HepG2 (cell line): ENCODE measurements around the gene SNIP1. TPM values are rescaled to one million over a fixed set of nuclear protein-coding genes. Genes with fewer than 3 reads are reported as not detected.

ENCODE experiments used
- ATAC-seq: fragments of 200-7000 bp; cut with Tn5 transposase; 3 replicates; pipeline ENCODE4 v1.9.1; 2020; ENCODE audit warnings: mild to moderate bottlenecking, moderate library complexity
- BruUV-seq: library from RNA; stranded (reverse); fragments of 400-500 nt; replicated peaks from 2 replicates; lab custom pipeline; 2021; lab: Mats Ljungman, UMichigan
- CTCF ChIA-PET: fragments of 300-600 bp; formaldehyde crosslinking; extraction: SDS; loops from one replicate; lab custom pipeline; 2021; ENCODE audit warnings: low total read pairs, inconsistent platforms, low intra/inter-chr PET ratio; lab: Yijun Ruan, JAX
- POLR2A ChIA-PET: fragments of 350-600 bp; sonication (Branson Sonifier 250); formaldehyde crosslinking; loops from one replicate; lab custom pipeline; 2020; ENCODE audit warnings: antibody characterized with exemption, inconsistent platforms; lab: Yijun Ruan, JAX
- DNase-seq: peaks from one replicate; pipeline ENCODE4 v3.0.0-alpha.2; 2015; ENCODE audit warnings: low spot score
- FAIRE-seq: peaks from 3 replicates; lab custom pipeline; 2011; peaks lifted over from hg19 to GRCh38; lab: Jason Lieb, UNC
- H2AFZ ChIP-seq: one replicate; pipeline ENCODE4 v1.6.1; 2011; ENCODE audit warnings: low read length, inconsistent platforms
- H3K27ac ChIP-seq: fragments of 300-600 bp; 3 replicates; pipeline ENCODE4 v1.8.0; 2011; ENCODE audit warnings: mixed run types, mild to moderate bottlenecking, mixed read lengths, low read length, inconsistent platforms; ENCODE audit not compliant: insufficient read depth; ENCODE audit errors: extremely low read length
- H3K27me3 ChIP-seq, 2 experiments: fragments of 200-600 bp in 1 of 2; 2 replicates in 1 of 2; 3 replicates in 1 of 2; pipeline versions ENCODE4 v1.6.0 to v1.8.0; 2011; ENCODE audit warnings: low read length in 2 of 2, mild to moderate bottlenecking in 2 of 2, moderate library complexity in 2 of 2, inconsistent platforms in 1 of 2; ENCODE audit not compliant: insufficient read depth in 2 of 2, control insufficient read depth in 1 of 2
- H3K36me3 ChIP-seq, 2 experiments: fragments of 200-600 bp in 1 of 2; replicated peaks in 1 of 2; 2 replicates in 1 of 2; 3 replicates in 1 of 2; pipeline versions ENCODE4 v1.5.1 to v1.8.0; 2011; ENCODE audit warnings: low read length in 2 of 2, inconsistent platforms in 1 of 2; ENCODE audit not compliant: insufficient read depth in 2 of 2, control insufficient read depth in 1 of 2
- H3K4me1 ChIP-seq: 2 replicates; pipeline ENCODE4 v1.5.1; 2012; ENCODE audit warnings: low read length, inconsistent platforms; ENCODE audit not compliant: insufficient read depth
- H3K4me2 ChIP-seq: 2 replicates; pipeline ENCODE4 v1.6.0; 2011; ENCODE audit warnings: low read depth, low read length, inconsistent platforms
- H3K4me3 ChIP-seq, 3 experiments: fragments of 200-600 bp in 1 of 3; sonication (generic), shearing (Covaris generic) in 1 of 3; replicated peaks in 1 of 3; 2 replicates each; pipeline ENCODE4 v1.5.1; 2011 to 2016; ENCODE audit warnings: low read length in 3 of 3, inconsistent platforms in 2 of 3, low read depth in 2 of 3, mild to moderate bottlenecking in 2 of 3, control low read depth in 1 of 3, mixed read lengths in 1 of 3; ENCODE audit not compliant: insufficient read depth in 1 of 3
- H3K79me2 ChIP-seq: one replicate; pipeline ENCODE4 v1.6.1; 2011; ENCODE audit warnings: low read length, inconsistent platforms; ENCODE audit not compliant: insufficient read depth
- H3K9ac ChIP-seq: 2 replicates; pipeline ENCODE4 v1.6.0; 2011; ENCODE audit warnings: mild to moderate bottlenecking, low read depth, low read length, inconsistent platforms; ENCODE audit not compliant: insufficient read depth
- H3K9me3 ChIP-seq: 2 replicates; pipeline ENCODE4 v1.5.1; 2012; ENCODE audit warnings: mild to moderate bottlenecking, low read length
- H4K20me1 ChIP-seq: 2 replicates; pipeline ENCODE4 v1.6.0; 2011; ENCODE audit warnings: inconsistent platforms, mild to moderate bottlenecking, low read length, moderate library complexity; ENCODE audit not compliant: insufficient read depth
- ARID5B ChIP-seq: IDR thresholded peaks from 2 replicates; pipeline ENCODE4 v1.4.0; 2020; ENCODE audit warnings: mild to moderate bottlenecking, missing genetic modification reagents
- ATF3 ChIP-seq: sonication (generic); formaldehyde crosslinking; IDR thresholded peaks from 2 replicates; pipeline ENCODE4 v1.4.0; 2020; ENCODE audit warnings: missing genetic modification reagents
- CCDC6 ChIP-seq: sonication (generic); formaldehyde crosslinking; IDR thresholded peaks from 2 replicates; pipeline ENCODE4 v1.8.1; 2022; ENCODE audit warnings: mild to moderate bottlenecking, missing genetic modification reagents, moderate library complexity
- CTCF ChIP-seq: sonication (generic); formaldehyde crosslinking; IDR thresholded peaks from 2 replicates; pipeline ENCODE4 v1.5.0; 2020; ENCODE audit warnings: mild to moderate bottlenecking, missing genetic modification reagents, moderate library complexity
- HNF4A ChIP-seq: sonication (generic); formaldehyde crosslinking; IDR thresholded peaks from 2 replicates; pipeline ENCODE4 v1.4.0; 2020; ENCODE audit warnings: missing genetic modification reagents
- KLF13 ChIP-seq: sonication (generic); formaldehyde crosslinking; IDR thresholded peaks from 2 replicates; pipeline ENCODE4 v1.4.0; 2020; ENCODE audit warnings: mild to moderate bottlenecking, missing genetic modification reagents
- MBD4 ChIP-seq: IDR thresholded peaks from 2 replicates; pipeline ENCODE4 v1.6.1; 2012; ENCODE audit warnings: low read length, inconsistent platforms, borderline replicate concordance
- NCOA2 ChIP-seq: sonication (generic); formaldehyde crosslinking; IDR thresholded peaks from 2 replicates; pipeline ENCODE4 v1.8.0; 2022; ENCODE audit warnings: inconsistent platforms
- PAX8 ChIP-seq: sonication (generic); formaldehyde crosslinking; IDR thresholded peaks from 2 replicates; pipeline ENCODE4 v1.8.0; 2022; ENCODE audit warnings: mild to moderate bottlenecking, missing genetic modification reagents, borderline replicate concordance
- RAD21 ChIP-seq: fragments of 450-650 bp; formaldehyde crosslinking; IDR thresholded peaks from 2 replicates; pipeline ENCODE4 v1.5.0; 2020; ENCODE audit warnings: mild to moderate bottlenecking
- SMC3 ChIP-seq: IDR thresholded peaks from 2 replicates; pipeline ENCODE4 v1.6.1; 2011; ENCODE audit warnings: low read length, improper control_type of control experiment
- THAP9 ChIP-seq: sonication (generic); formaldehyde crosslinking; IDR thresholded peaks from 2 replicates; pipeline ENCODE4; 2020; ENCODE audit warnings: missing genetic modification reagents, mild to moderate bottlenecking, borderline replicate concordance
- ZNF496 ChIP-seq: sonication (generic); formaldehyde crosslinking; IDR thresholded peaks from 2 replicates; pipeline ENCODE4 v1.8.1; 2023; ENCODE audit warnings: mild to moderate bottlenecking, moderate library complexity, missing genetic modification reagents; ENCODE audit not compliant: insufficient replicate concordance
- ZNF891 ChIP-seq: sonication (generic); formaldehyde crosslinking; IDR thresholded peaks from 2 replicates; pipeline ENCODE4 v1.5.0; 2020; ENCODE audit warnings: mild to moderate bottlenecking, missing genetic modification reagents
- WGBS: methylation state at CpG from one replicate; pipeline ENCODE4 v1.1.6; 2017; ENCODE audit warnings: low lambda C conversion rate; 5-methylcytosine and 5-hydroxymethylcytosine counted together
- in situ Hi-C: cut with HindIII; loops from 2 replicates; pipeline ENCODE4 v1.10.0; 2017; ENCODE audit warnings: low pct_unique_long_range_greater_than_20kb; ENCODE audit not compliant: extremely low pct_ligation_motif_present
- intact Hi-C: fragments of 100-400 bp; cut with micrococcal nuclease; formaldehyde crosslinking; loops from one replicate; pipeline ENCODE4 v1.10.0; 2022; ENCODE audit not compliant: unreplicated experiment
- polyA plus RNA-seq, 8 experiments: library from polyadenylated mRNA; depleted of rRNA in 3 of 8; stranded (reverse) in 7 of 8; unstranded in 1 of 8; fragments of >200 nt; fragmentation: Illumina TruSeq in 4 of 8; extraction: Trizol in 4 of 8; gene quantifications; 2 replicates each; pipeline versions ENCODE4 v1.2.1 to v1.2.3, GENCODE V29; 2011 to 2016; ENCODE audit warnings: low read depth in 4 of 8, missing spikeins in 1 of 8, mixed read lengths in 1 of 8; ENCODE audit not compliant: insufficient read depth in 1 of 8
- total RNA-seq, 5 experiments: library from RNA; depleted of rRNA; stranded (reverse); fragments of >200 nt; fragmentation: Illumina TruSeq; extraction: Trizol; gene quantifications; 2 replicates each; pipeline ENCODE4 v1.2.3, GENCODE V29; 2016; ENCODE audit warnings: low read depth in 1 of 5

SNIP1 gene
- total and polyA plus RNA-seq, 2 of the 13 experiments (the other 11 are each of a cell fraction or from before 2014, with no cell fraction given), result 5.5 to 11.2 TPM

- in situ Hi-C loops, result no loop called here
- 11% methylated on average over 8 of the region's 8 CpGs for WGBS
- Histone ChIP-seq H3K9me3 (no peaks in the 10 kb centered on the region), H3K79me2 (no peaks in the 10 kb centered on the region), H3K9ac (no peak overlapping the region), H3K4me2 (peak overlapping the region; percentile 14; the same call in 1 of the 2 replicates), H3K4me1 (peaks cover 7% of the 10 kb centered on the region; the same call in 1 of the 2 replicates), H3K27me3 (peaks cover 11 to 70% of the 10 kb centered on the region in 2 experiments; a peak in 4 of 5 replicates), H2AFZ (no peak overlapping the region), H3K36me3 (no peaks in the 10 kb centered on the region), H3K27ac (no peak overlapping the region), H4K20me1 (no peaks in the 10 kb centered on the region), H3K4me3 (no peak overlapping the region)
- intact Hi-C loops, result loop anchor here (1.0 kb wide), 1 partner anchor 79 kb away; no protein-coding TSS in a partner anchor
- FAIRE-seq (peak; percentile 42), ATAC-seq (peak; percentile 85), DNase-seq (peak; percentile 59)
- no TSS peak for BruUV-seq
- ChIA-PET POLR2A (interaction anchor here (1.7 kb wide), 1 partner anchor 87 kb away, joined by 7 read pairs; a partner anchor contains a TSS), CTCF (interaction anchor here (4.2 kb wide), 1 partner anchor 79 kb away, joined by 56 read pairs; no protein-coding TSS in a partner anchor)
- TF ChIP-seq ATF3 (CRISPR knock-in tag), result no peak
- TF ChIP-seq CCDC6 (CRISPR knock-in tag), result no peak
- peak; percentile 40 for TF ChIP-seq RAD21
- no peak for TF ChIP-seq THAP9 (CRISPR knock-in tag)
- no peak for TF ChIP-seq HNF4A (CRISPR knock-in tag)
- no peak for TF ChIP-seq ZNF891 (CRISPR knock-in tag)
- TF ChIP-seq KLF13 (CRISPR knock-in tag), result no peak
- TF ChIP-seq MBD4, result no peak
- no peak for TF ChIP-seq NCOA2
- TF ChIP-seq ARID5B (CRISPR knock-in tag), result no peak
- peak; percentile 80 for TF ChIP-seq SMC3
- TF ChIP-seq PAX8 (CRISPR knock-in tag), result no peak
- TF ChIP-seq ZNF496 (CRISPR knock-in tag), result no peak
- TF ChIP-seq CTCF, result peak; percentile 64
Measured at GRCh38 chr1:37602750-37603694, 48.9 kb upstream of the SNIP1 start.
